AG10803 (cell line): ENCODE measurements around the gene NUAK1.

Experiments used
- DNase-seq: peaks from one replicate; pipeline ENCODE4 v3.0.0; 2010; ENCODE audit warnings: low read depth
- H3K4me3 ChIP-seq: 2 replicates; pipeline ENCODE4 v1.5.1; 2011; ENCODE audit warnings: mild to moderate bottlenecking, low read length, control low read depth
- CTCF ChIP-seq: conservative IDR thresholded peaks from 2 replicates; pipeline ENCODE4 v1.5.1; 2011; ENCODE audit warnings: mild to moderate bottlenecking, low read length, control low read depth, inconsistent platforms

Gene NUAK1

GRCh38 chr12:106136263-106136662, 2.5 kb downstream of the NUAK1 start:
- H3K4me3 ChIP-seq = peak overlapping the region; percentile 92
- peak; percentile 92 for DNase-seq
- peak; percentile 77 for TF ChIP-seq CTCF

DNA sequence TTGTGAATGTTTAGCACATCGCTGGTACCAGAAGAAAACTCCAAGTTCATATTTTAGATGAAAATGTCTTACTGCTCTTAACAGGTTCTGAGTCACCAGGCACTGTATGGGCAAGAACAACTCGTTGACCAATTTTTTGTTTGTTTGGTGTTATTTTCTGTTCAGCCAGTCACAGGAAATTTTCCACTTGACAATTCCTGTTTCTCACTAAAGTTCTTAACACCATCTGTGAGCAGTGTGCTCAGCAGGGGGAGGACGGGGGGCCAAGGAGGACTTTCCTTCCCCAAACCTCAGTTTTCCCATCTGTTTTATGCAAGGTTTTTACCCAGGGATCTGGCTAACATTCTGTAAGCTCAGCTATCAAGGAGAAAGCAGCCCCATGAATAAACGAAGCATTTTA, 3.0 kb downstream of the NUAK1 start:
- peak; percentile 70 for DNase-seq
- peak overlapping the region; percentile 46 for H3K4me3 ChIP-seq

GRCh38 chr12:106135075-106135474, 3.7 kb downstream of the NUAK1 start:
- no peak for TF ChIP-seq CTCF
- H3K4me3 ChIP-seq = peak overlapping the region; percentile 46
- DNase-seq = peak; percentile 65

More for the DNA sequence above, 3.0 kb downstream of the NUAK1 start:
- no peak for TF ChIP-seq CTCF

DNA sequence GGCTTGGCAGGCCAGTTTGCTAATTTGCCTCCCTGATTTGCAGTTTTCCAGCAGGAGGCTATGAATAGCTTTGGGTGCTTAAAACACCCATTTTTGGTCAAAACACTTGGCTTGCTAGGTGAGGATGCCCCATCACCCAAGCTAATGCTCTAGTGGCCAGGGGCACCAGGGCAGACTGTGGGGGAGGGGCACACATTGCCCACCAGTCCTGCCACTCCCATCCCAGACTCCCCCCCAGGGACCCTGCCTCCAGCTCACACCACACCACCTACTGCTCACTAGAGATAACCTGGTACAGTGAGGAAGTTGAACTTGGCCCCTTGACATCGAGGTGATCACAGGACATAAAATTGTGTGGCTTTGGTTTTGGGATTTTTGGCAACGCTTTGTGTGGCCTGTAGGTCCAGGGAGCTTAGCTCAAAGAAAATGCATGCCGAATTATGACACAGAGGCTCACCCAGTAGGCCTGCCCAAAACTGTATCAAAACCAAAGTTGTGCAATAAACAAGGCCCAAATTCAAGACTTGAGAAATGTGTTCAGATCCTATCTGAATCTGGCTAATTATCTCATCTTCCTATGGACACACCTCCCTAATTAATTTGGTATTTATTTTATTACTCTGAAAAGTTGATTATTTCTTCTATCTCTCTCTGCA, 4.3 kb downstream of the NUAK1 start:
- DNase-seq = peak; percentile 70
- no peak overlapping the region for H3K4me3 ChIP-seq
- TF ChIP-seq CTCF = no peak

GRCh38 chr12:106133136-106134087, 5.3 kb downstream of the NUAK1 start:
- peak; percentile 54 for DNase-seq
- no peak overlapping the region for H3K4me3 ChIP-seq
- TF ChIP-seq CTCF = no peak

GRCh38 chr12:106132175-106133135, 6.3 kb downstream of the NUAK1 start:
- DNase-seq = no peak
- no peak overlapping the region for H3K4me3 ChIP-seq
- no peak for TF ChIP-seq CTCF
